Epidermal melanocyte (primary cell): ENCODE measurements around the gene KLHL2.
A peak's percentile ranks its signal among the peaks of the same experiment; 100 is the strongest.
"Not testable (repeated sequence)": the region's sequence is repeated elsewhere in the genome, so short reads cannot be mapped to it uniquely, and the experiment has no call there.

Experiments used
- DNase-seq: peaks from one replicate; pipeline ENCODE4 v3.0.0; 2011; ENCODE audit warnings: low spot score; ENCODE audit not compliant: insufficient read length

The KLHL2 gene

GRCh38 chr4:165327211-165328100 lies 120.1 kb downstream of the KLHL2 start, which contains the start of gene MSMO1:
TSS of gene MSMO1 (plus strand) at chr4:165327669. CDS start at chr4:165333371, 5,702 bp downstream.
- DNase-seq, result peak; percentile 70

DNA sequence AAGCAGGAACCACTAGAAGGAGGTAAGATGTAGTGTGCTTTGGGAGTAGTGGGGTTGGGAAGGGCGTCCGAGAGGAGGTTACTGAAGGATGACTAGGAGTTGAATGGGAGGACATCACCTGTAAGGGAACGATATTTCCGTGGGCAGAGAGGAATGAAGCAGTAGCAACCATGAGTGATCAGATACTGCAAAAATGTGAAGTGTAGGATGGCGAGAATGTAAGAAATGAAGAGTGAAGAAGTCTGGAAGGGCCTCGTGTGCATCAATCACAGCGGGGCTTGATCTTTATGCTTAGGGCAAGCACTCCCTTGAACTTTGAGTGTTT lies 120.7 kb downstream of the KLHL2 start:
- no peak for DNase-seq

DNA sequence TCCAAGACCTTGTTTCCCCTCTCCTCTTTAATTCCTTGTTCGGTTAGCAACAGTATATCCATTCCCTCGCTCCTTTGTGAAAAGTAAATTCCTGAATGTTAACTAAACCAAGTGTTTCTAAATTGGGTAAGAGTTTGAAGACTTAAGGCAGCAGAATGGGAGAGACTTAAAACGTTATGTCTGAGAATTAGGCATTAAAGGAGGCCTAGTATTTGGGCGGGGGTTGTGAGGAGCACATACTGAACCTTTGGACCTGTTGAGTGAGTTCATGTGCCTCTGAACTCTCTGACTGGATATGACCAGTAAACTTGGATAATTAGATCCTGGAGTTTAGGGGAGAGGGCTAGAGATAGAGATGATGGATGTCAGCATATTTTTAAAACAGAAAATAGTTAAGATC lies 121.3 kb downstream of the KLHL2 start:
- DNase-seq, result no peak

- DNase-seq, result no peak
Observed at GRCh38 chr4:165330071-165330470, 122.7 kb downstream of the KLHL2 start.

DNA sequence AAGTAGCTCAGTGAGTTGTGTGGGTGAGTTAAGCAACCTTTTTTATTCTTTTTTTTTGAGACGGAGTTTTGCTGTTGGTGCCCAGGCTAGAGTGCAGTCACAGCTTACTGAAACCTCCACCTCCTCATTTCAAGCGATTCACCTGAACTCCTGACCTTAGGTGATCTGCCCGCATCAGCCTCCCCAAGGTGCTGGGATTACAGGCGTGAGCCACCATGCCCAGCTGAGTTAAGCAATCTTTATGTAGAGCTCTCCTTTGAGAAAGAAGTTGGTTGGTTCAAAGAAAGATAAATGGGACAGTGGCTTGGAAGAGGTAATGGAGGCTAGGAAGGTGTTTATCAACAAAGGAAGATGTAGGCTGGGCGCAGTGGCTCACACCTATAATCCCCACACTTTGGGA lies 123.3 kb downstream of the KLHL2 start:
- no peak for DNase-seq

DNA sequence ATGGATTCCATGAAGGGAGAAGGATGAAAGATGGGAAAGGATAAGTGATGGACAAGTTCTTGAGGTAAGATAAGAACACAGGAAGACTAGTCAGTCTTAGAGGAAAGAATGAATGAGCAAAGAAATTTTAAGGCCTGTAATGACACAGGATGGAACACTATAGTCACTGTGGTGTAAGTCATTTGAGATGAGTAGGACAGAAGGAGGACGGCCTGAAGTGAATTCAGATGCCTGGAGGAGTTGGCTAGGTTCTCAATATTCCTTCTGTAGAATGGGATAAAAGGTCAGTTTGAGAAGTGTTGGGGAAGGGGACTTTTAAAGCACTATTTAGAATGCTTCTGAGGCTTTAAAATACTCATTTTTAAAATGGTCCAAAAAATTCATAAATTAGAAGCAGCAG lies 124.0 kb downstream of the KLHL2 start:
- no peak for DNase-seq

DNA sequence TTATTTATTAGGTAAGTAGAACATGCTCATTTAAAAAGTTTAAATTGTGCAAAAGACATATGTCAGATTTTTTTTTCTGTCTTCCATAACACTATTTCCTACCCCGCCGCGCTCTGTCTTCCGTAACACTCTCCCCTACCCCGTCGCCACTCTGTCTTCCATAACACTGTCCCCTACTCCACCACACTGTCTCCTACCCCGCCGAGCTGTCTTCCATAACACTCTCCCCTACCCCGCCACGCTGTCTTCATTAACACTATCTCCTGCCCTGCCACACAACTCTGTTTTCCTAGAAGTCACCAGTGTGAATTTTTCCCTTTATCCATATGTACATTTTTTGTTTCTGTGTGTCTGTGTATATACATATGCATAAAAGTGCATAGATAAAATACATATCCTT lies 124.5 kb downstream of the KLHL2 start:
- no peak for DNase-seq

- DNase-seq, result no peak
Observed at GRCh38 chr4:165332502-165332901, 125.1 kb downstream of the KLHL2 start.

- DNase-seq, result no peak
Observed at GRCh38 chr4:165335163-165335703, 127.9 kb downstream of the KLHL2 start.

DNA sequence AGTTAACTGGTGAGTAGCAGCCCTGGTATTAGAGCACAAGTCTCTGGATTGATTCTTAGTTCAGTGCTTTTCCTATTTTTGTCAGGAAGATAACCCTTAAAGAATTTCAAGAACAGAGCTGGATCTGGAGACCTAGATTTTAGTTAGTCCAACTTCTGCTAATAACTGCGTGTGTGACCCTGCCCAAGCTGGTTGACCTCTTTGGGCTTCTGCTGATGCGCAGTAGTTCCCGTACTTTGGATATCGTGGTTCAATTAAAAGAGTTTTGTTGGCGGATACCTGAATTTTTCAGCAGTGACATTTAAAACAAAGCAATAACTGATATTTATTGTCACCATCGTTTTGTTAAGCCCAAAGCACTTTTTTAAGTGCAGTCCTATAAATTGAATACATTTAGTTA lies 129.4 kb downstream of the KLHL2 start:
- DNase-seq, result no peak

DNA sequence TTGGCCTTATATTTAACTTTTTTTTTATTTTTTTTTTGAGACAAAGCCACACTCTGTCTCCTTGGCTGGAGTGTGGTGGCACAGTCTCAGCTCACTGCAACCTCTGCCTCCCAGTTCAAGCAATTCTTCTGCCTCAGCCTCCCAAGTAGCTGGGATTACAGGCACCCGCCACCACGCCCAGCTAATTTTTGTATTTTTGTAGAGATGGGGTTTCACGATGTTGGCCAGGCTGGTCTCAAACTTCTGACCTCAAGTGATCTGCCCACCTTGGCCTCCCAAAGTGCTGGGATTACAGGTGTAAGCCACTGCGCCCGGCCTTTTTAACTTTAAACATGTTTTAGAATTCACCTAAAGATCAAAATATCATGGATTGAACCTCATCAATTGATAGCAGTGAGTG lies 135.0 kb downstream of the KLHL2 start:
- DNase-seq, result not testable (repeated sequence)

DNA sequence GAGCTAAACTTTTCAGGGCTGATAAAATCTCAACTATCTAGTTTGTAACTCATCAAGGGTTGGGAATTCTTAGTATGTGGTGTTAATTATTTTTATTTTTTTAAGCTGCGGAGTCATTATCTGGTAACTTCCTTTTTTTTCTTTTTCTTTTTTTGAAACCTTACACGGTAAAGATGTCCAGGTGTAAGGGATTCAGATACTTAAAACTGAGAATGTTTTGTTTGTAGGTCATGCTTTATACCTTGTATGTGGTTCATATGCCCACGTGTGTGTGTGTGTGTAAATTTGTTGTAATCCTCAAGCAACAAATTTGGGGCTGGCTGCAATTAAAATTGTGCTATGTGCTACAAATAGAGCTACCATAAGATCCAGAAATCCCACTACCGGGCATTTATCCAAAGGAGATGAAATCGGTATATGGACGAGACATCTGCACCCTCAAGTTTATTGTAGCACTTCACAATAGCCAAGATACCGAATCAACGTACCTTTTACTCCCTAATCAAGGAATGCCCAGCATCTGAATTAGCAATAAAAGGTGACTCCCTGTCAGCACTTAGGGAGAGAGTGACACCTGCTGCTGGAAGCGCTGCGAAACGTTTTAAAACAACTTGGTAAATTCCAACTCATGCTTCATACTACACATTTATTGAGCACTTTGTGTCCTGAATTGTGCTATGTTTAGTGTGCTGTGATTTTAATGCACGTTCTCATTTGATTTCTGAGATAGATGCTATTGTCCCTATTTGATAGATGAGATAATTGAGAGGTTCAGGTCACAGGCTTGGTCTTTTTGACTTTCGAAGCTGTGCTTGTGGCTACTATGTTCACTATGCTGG lies 136.2 kb downstream of the KLHL2 start:
- no peak for DNase-seq

DNA sequence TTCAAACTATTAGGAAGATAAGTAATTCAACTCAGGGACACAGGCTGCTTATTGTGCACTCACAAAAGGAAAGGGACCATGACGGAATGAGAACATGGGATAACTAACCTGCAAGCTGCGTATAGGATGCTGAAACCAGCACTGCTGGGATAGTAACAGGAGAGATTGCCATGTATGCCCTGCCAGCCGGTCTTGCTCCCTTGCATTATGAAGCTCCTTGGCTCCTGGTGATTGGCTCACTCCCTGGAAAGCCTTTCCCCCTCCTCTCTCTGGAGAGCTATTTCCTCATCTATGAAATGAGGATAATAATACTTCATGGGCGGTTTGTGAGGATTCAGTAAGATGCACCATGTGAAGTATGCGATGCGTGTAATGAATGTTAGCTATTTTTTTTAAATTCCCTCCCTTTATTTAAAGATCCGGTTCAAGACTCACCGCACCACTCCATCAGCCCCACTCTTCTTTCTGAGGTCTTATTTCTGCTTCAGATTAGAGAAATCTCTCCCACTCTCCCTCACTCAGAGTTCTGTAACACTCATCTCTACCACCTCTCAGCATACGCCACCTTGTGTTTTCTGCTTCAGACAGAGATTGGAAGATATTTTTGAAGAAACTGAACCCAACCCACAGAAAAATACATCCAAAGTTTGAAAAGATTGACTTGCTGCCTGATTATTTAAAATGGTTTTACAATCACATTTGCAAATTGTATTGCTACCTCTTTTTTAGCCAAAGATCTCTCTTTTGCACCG lies 138.5 kb downstream of the KLHL2 start:
- DNase-seq, result no peak

DNA sequence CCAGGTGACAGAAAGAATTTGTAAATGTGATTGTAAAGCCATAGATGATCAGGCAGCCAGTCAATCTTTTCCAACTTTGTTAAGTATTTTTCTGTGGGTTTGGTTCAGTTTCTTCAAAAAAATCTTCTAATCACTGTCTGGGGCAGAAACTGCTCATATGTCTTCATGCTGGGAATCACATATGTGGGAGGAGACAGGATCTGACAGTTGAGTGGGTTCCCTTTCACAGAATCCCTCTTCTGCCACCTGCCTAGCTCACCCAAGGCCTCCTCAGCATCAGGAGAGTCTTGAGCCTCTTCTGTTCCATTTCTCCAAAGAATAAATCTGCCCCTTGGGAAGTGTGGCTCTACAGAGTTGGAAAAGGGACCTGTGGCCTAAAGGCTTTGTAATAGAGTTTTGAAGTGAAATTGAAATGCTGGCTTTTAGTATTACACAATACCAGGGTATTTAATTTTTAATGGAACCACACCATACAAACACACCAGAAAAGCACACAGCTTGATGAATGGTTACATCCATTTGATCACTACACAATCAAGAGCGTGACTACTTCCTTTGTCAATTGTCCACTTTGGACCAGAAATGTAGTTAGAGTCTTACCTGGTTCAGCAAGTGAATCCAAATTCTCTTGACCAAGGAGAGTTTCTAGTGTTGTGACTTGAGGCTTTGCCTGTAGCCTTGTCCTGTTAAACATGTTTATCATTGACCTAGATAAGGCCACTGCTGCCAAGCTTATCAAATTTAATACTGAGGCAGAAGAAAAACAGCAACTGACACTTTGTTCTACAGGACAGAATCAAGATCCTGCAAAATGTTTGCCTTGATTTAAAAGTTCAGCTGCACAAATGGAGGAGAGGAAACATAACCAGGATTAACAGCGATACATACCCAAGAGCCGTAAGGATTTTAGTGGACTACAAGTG lies 140.5 kb downstream of the KLHL2 start:
- DNase-seq, result no peak

GRCh38 chr4:165351359-165352130 lies 144.2 kb downstream of the KLHL2 start:
- DNase-seq, result no peak

DNA sequence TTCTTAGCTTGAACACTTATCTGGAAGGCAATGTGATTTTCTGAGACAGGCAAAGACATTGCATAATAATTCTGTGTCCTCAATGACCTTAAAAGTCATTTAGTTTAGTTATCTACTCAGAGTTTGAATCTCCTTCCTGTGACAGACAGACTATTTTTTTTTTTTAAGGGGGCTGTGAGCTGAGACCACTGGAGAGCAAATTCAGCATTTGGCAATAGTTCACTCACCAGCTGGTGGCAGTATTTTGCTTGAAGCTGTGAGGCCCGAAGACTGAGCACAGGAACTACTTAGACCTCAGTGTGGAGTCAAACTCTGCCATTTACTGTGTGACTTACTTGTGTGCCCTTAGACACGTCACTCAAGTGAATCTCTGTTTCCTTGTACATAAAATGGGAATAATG lies 148.5 kb downstream of the KLHL2 start:
- DNase-seq, result peak; percentile 34

- no peak for DNase-seq
Observed at GRCh38 chr4:165359506-165359905, 152.1 kb downstream of the KLHL2 start.

GRCh38 chr4:165360041-165360695 lies 152.8 kb downstream of the KLHL2 start:
- DNase-seq, result no peak
